Measurements from ENCODE around the gene ULK3. TPM values are rescaled to one million over a fixed set of nuclear protein-coding genes. Genes with fewer than 3 reads are reported as not detected.

The ULK3 gene
- total RNA-seq, 1 experiment from 2014 or later, result 96.4 TPM

GRCh38 chr15:74868059-74868458 lies 25.1 kb upstream of the ULK3 start:
- DNase-seq (ENCODE audit: low spot score), result peak; percentile 77

- no peak for DNase-seq (ENCODE audit: low spot score)
These were observed 24.6 kb upstream of the ULK3 start for GRCh38 chr15:74867466-74868038.

- DNase-seq (ENCODE audit: low spot score), result no peak
These were observed 23.1 kb upstream of the ULK3 start for GRCh38 chr15:74866090-74866489.

- DNase-seq (ENCODE audit: low spot score), result no peak
These were observed 22.4 kb upstream of the ULK3 start for GRCh38 chr15:74865316-74865715.

GRCh38 chr15:74864296-74864695 lies 21.3 kb upstream of the ULK3 start:
- DNase-seq (ENCODE audit: low spot score), result no peak

- DNase-seq (ENCODE audit: low spot score), result no peak
These were observed 20.5 kb upstream of the ULK3 start for GRCh38 chr15:74863239-74864056.

GRCh38 chr15:74858369-74858740 lies 15.4 kb upstream of the ULK3 start:
- no peak for DNase-seq (ENCODE audit: low spot score)

GRCh38 chr15:74857671-74858368 lies 14.9 kb upstream of the ULK3 start:
- DNase-seq (ENCODE audit: low spot score), result no peak

- DNase-seq (ENCODE audit: low spot score), result no peak
These were observed 14.2 kb upstream of the ULK3 start for GRCh38 chr15:74857082-74857655.

GRCh38 chr15:74856537-74856936 lies 13.6 kb upstream of the ULK3 start:
- DNase-seq (ENCODE audit: low spot score), result no peak

GRCh38 chr15:74855857-74856256 lies 12.9 kb upstream of the ULK3 start:
- DNase-seq (ENCODE audit: low spot score), result no peak

GRCh38 chr15:74854453-74855022 lies 11.6 kb upstream of the ULK3 start:
- DNase-seq (ENCODE audit: low spot score), result no peak

GRCh38 chr15:74851960-74852359 lies 9.0 kb upstream of the ULK3 start:
- DNase-seq (ENCODE audit: low spot score), result no peak

- no peak for DNase-seq (ENCODE audit: low spot score)
These were observed 7.4 kb upstream of the ULK3 start for GRCh38 chr15:74850393-74850792.

- no peak for DNase-seq (ENCODE audit: low spot score)
These were observed 4.5 kb upstream of the ULK3 start for GRCh38 chr15:74847432-74847831.

GRCh38 chr15:74845581-74845980 lies 2.6 kb upstream of the ULK3 start:
- DNase-seq (ENCODE audit: low spot score), result no peak

- DNase-seq (ENCODE audit: low spot score), result no peak
These were observed 2.2 kb upstream of the ULK3 start for GRCh38 chr15:74845208-74845568.

- no peak for DNase-seq (ENCODE audit: low spot score)
These were observed 1.6 kb upstream of the ULK3 start for GRCh38 chr15:74844319-74845207.

- no peak for DNase-seq (ENCODE audit: low spot score)
These were observed 939 bp upstream of the ULK3 start for GRCh38 chr15:74843891-74844299.

GRCh38 chr15:74843445-74843828 lies 481 bp upstream of the ULK3 start:
- DNase-seq (ENCODE audit: low spot score), result no peak

- DNase-seq (ENCODE audit: low spot score), result no peak
These were observed 1.0 kb downstream of the ULK3 start for GRCh38 chr15:74841891-74842373.

Measured in HT-29 (cell line).